22Rv1 (cell line): ENCODE data around the gene IL31.
A peak's percentile ranks its signal among the peaks of the same experiment; 100 is the strongest.

Source experiments
- H3K27ac ChIP-seq: fragments of 450-650 bp; 2 replicates; pipeline ENCODE4 v1.5.1; 2017
- CTCF ChIP-seq: fragments of 450-650 bp; IDR thresholded peaks from 2 replicates; pipeline ENCODE4 v1.5.1; 2017; ENCODE audit warnings: mild to moderate bottlenecking
- ZFX ChIP-seq: fragments of 450-650 bp; IDR thresholded peaks from 2 replicates; pipeline ENCODE4 v1.6.1; 2017; ENCODE audit warnings: antibody characterized with exemption, borderline replicate concordance

The IL31 gene

GRCh38 chr12:122137681-122138080 is 36.3 kb downstream of the IL31 start:
- 0 out of 2 replicates have a peak overlapping the region, but pooled peaks have one; percentile 22 for H3K27ac ChIP-seq
- TF ChIP-seq CTCF (no peak), ZFX (no peak)

- peak; percentile 43 for TF ChIP-seq CTCF
- TF ChIP-seq ZFX: no peak
- 0 out of 2 replicates have a peak overlapping the region, but pooled peaks have one; percentile 22 for H3K27ac ChIP-seq
These were observed 36.8 kb downstream of the IL31 start for GRCh38 chr12:122137229-122137628.

- TF ChIP-seq ZFX (no peak), CTCF (no peak)
- no peak overlapping the region for H3K27ac ChIP-seq
These were observed 38.5 kb downstream of the IL31 start for GRCh38 chr12:122135437-122136031.

- TF ChIP-seq ZFX (no peak), CTCF (no peak)
- no peak overlapping the region for H3K27ac ChIP-seq
These were observed 40.6 kb downstream of the IL31 start for GRCh38 chr12:122133192-122133950.

- H3K27ac ChIP-seq: no peak overlapping the region
- TF ChIP-seq CTCF: no peak
- TF ChIP-seq ZFX: no peak
These were observed 43.9 kb downstream of the IL31 start for GRCh38 chr12:122130150-122130549.

GRCh38 chr12:122129131-122129530 is 44.9 kb downstream of the IL31 start:
- H3K27ac ChIP-seq: no peak overlapping the region
- TF ChIP-seq CTCF (no peak), ZFX (no peak)

GRCh38 chr12:122128481-122128880 is 45.5 kb downstream of the IL31 start:
- H3K27ac ChIP-seq: no peak overlapping the region
- TF ChIP-seq ZFX (no peak), CTCF (no peak)
